Nephron (organoid): ENCODE results near the gene SGCB.

Experiments used
- H3K27ac Mint-ChIP-seq, 3 experiments: 2 replicates each; pipeline ENCODE4 v1.8.0; 2020; ENCODE audit warnings: mixed read lengths in 3 of 3, mild to moderate bottlenecking in 2 of 3, moderate library complexity in 1 of 3
- H3K27me3 Mint-ChIP-seq: 2 replicates; pipeline ENCODE4 v1.8.0; 2021; ENCODE audit warnings: low read depth, mild to moderate bottlenecking, moderate library complexity, mixed read lengths
- H3K36me3 Mint-ChIP-seq: 2 replicates; pipeline ENCODE4 v1.8.0; 2020; ENCODE audit warnings: low read depth, mixed read lengths
- H3K4me1 Mint-ChIP-seq: 2 replicates; pipeline ENCODE4 v1.8.0; 2020; ENCODE audit warnings: mixed read lengths
- H3K4me3 Mint-ChIP-seq, 3 experiments: 2 replicates each; pipeline ENCODE4 v1.8.0; 2020; ENCODE audit warnings: mild to moderate bottlenecking in 3 of 3, mixed read lengths in 3 of 3, moderate library complexity in 2 of 3
- H3K9me3 Mint-ChIP-seq: 2 replicates; pipeline ENCODE4 v1.8.0; 2020; ENCODE audit warnings: mixed read lengths
- TF ChIP-seq, protein P1 (sequence below), 3 experiments: fragments of 200-600 bp; sonication (generic); IDR thresholded peaks; one replicate each; pipeline ENCODE4 v1.5.0; 2021; ENCODE audit warnings: antibody characterized with exemption in 3 of 3; ENCODE audit not compliant: unreplicated experiment in 3 of 3

The SGCB gene

DNA sequence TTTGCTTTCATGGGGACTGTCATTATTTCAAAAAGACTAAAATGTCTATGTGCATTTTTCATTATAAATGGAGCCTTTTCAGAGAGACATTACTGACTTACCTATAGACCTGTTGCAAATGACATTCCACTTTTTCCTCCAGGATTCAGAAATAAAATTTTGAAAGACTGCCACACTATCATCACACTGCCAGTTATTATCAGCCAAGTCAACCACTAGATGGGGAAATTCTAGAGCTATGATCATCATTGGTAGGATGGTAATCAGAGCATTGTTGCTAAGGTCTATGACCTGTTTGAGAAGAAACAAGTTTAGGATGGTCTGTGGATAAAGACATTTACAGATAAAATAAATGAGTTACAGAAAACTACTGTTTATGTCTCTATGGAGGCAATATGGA is 40.5 kb downstream of the SGCB start:
- H3K36me3 Mint-ChIP-seq: no peaks in the 10 kb centered on the region
- no peaks in the 10 kb centered on the region for H3K9me3 Mint-ChIP-seq
- H3K4me3 Mint-ChIP-seq: no peak overlapping the region
- peaks cover 6% of the 10 kb centered on the region for H3K4me1 Mint-ChIP-seq
- peaks cover 3% of the 10 kb centered on the region for H3K27me3 Mint-ChIP-seq
- H3K27ac Mint-ChIP-seq: no peak overlapping the region
- TF ChIP-seq, protein P1, sequence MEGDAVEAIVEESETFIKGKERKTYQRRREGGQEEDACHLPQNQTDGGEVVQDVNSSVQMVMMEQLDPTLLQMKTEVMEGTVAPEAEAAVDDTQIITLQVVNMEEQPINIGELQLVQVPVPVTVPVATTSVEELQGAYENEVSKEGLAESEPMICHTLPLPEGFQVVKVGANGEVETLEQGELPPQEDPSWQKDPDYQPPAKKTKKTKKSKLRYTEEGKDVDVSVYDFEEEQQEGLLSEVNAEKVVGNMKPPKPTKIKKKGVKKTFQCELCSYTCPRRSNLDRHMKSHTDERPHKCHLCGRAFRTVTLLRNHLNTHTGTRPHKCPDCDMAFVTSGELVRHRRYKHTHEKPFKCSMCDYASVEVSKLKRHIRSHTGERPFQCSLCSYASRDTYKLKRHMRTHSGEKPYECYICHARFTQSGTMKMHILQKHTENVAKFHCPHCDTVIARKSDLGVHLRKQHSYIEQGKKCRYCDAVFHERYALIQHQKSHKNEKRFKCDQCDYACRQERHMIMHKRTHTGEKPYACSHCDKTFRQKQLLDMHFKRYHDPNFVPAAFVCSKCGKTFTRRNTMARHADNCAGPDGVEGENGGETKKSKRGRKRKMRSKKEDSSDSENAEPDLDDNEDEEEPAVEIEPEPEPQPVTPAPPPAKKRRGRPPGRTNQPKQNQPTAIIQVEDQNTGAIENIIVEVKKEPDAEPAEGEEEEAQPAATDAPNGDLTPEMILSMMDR (IDR thresholded peaks at IDR 0.05; ENCODE audit: unreplicated experiment in 3 of 3): no peak

DNA sequence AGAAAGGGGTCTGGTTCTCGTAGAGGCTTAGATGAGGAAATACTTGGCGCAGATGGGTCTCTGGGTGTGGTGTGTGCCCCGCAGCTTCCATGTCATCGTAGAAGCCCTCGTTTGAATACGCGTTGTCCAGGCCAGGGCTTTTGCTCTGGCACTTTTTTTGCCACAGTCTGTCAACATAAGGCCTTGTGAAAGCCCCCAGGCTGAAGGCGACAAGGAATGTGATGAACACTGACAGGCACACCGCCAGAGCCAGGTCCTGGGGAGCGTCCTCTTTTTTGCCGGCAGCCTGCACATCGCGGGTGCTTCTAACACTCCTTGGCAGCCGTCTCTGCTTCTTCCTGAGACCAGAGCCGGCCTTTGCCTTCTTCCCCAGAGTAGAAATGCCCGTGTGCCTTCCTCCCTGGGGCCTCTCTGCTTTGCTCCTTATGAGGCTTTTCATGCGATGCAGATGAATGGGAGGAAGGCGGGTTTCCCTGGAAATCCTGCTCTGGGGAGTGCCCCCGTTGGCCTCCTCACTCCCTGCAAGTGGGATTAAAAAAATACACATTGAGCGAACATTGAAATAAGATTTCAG is 42.4 kb downstream of the SGCB start:
- Mint-ChIP-seq H3K9me3 (peaks cover 15% of the 10 kb centered on the region), H3K36me3 (no peaks in the 10 kb centered on the region), H3K27ac (no peak overlapping the region), H3K27me3 (peaks cover 3% of the 10 kb centered on the region), H3K4me1 (peaks cover 6% of the 10 kb centered on the region), H3K4me3 (no peak overlapping the region)
- TF ChIP-seq, protein P1 (IDR thresholded peaks at IDR 0.05; ENCODE audit: unreplicated experiment in 3 of 3): no peak
